GM21576 (cell line): Measurements from ENCODE around the gene MAP3K5.

Experiments used
- ATAC-seq: cut with Tn5 transposase; IDR thresholded peaks from one replicate; pipeline ENCODE4 v1.9.1; 2021; ENCODE audit warnings: mild to moderate bottlenecking, moderate library complexity; ENCODE audit not compliant: unreplicated experiment

Gene MAP3K5

GRCh38 chr6:136550045-136550329, 242.3 kb downstream of the MAP3K5 start:
- peak; percentile 43 for ATAC-seq

GRCh38 chr6:136549300-136550044, 242.8 kb downstream of the MAP3K5 start:
- no peak for ATAC-seq

GRCh38 chr6:136548582-136549299, 243.5 kb downstream of the MAP3K5 start:
- no peak for ATAC-seq

- ATAC-seq, result no peak
These were observed 244.4 kb downstream of the MAP3K5 start for GRCh38 chr6:136547871-136548270.

- ATAC-seq, result no peak
These were observed 244.9 kb downstream of the MAP3K5 start for GRCh38 chr6:136547336-136547735.

- ATAC-seq, result no peak
These were observed 245.9 kb downstream of the MAP3K5 start for GRCh38 chr6:136546331-136546730.

- no peak for ATAC-seq
These were observed 248.0 kb downstream of the MAP3K5 start for GRCh38 chr6:136544326-136544725.

- ATAC-seq, result no peak
These were observed 250.9 kb downstream of the MAP3K5 start for GRCh38 chr6:136541395-136541794.

GRCh38 chr6:136539967-136540652, 252.2 kb downstream of the MAP3K5 start:
- no peak for ATAC-seq

- no peak for ATAC-seq
These were observed 253.4 kb downstream of the MAP3K5 start for GRCh38 chr6:136538836-136539235.

- no peak for ATAC-seq
These were observed 256.2 kb downstream of the MAP3K5 start for GRCh38 chr6:136535880-136536650.

- no peak for ATAC-seq
These were observed 257.1 kb downstream of the MAP3K5 start for GRCh38 chr6:136535017-136535765.

- ATAC-seq, result no peak
These were observed 258.0 kb downstream of the MAP3K5 start for GRCh38 chr6:136534268-136534667.

GRCh38 chr6:136533487-136533886, 258.8 kb downstream of the MAP3K5 start:
- ATAC-seq, result no peak

- no peak for ATAC-seq
These were observed 260.2 kb downstream of the MAP3K5 start for GRCh38 chr6:136532030-136532429.

GRCh38 chr6:136529710-136530109, 262.6 kb downstream of the MAP3K5 start:
- no peak for ATAC-seq

GRCh38 chr6:136528477-136528876, 263.8 kb downstream of the MAP3K5 start:
- no peak for ATAC-seq

GRCh38 chr6:136527831-136528230, 264.4 kb downstream of the MAP3K5 start:
- no peak for ATAC-seq

GRCh38 chr6:136526937-136527336, 265.3 kb downstream of the MAP3K5 start:
- ATAC-seq, result no peak

GRCh38 chr6:136526196-136526930, 265.9 kb downstream of the MAP3K5 start:
- ATAC-seq, result no peak
